GM12892 (cell line): Measurements from ENCODE around the gene SPRYD3.

Source experiments
- POLR2A ChIP-seq: IDR thresholded peaks from 2 replicates; pipeline ENCODE4 v1.6.1; 2011; ENCODE audit warnings: low read depth, low read length, control low read depth
- POLR2AphosphoS5 ChIP-seq: IDR thresholded peaks from 2 replicates; pipeline ENCODE4 v1.6.1; 2011; ENCODE audit warnings: low read depth, low read length, control low read depth
- TAF1 ChIP-seq: IDR thresholded peaks from 2 replicates; pipeline ENCODE4 v1.6.1; 2011; ENCODE audit warnings: low read depth, mild to moderate bottlenecking, control low read depth, low read length, borderline replicate concordance

DNA sequence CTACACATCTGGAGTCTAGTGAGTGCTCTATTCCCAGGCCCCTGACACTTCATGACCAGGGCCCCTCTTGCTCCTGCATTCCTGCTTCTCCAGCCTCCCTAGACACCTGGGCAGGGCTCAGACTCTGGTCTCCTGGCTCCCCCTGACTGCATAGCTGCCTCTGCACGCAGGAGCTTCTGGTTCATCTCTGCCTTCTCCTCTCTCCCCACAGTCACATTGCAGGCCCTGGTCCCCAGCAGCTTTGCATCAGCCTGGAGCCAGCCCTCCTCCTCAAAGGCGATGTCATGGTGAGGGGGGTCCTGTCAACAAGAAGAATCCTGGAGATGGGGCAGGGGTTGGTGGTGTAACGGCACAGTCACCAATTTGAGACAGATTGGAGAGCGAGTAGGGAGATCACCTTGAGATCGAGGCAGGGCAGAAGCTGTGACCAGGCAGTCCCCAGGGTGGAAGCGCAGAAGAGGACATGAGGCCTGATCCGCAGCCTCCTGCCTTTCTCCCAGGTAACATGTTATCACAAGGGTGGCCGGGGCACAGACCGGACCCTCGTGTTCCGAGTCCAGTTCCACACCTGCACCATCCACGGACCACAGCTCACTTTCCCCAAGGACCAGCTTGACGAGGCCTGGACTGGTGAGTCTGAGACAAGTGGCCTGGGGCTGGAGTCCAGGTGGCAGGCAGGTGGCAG lies 21.2 kb downstream of the SPRYD3 start:
- TF ChIP-seq POLR2A = no peak
- no peak for TF ChIP-seq TAF1
- TF ChIP-seq POLR2AphosphoS5 = no peak
